B cell (primary cell): ENCODE data around the gene TRERF1. TPM values are rescaled to one million over a fixed set of nuclear protein-coding genes. Genes with fewer than 3 reads are reported as not detected.

Experiments
- ATAC-seq: fragments of 200-7000 bp; cut with Tn5 transposase; one replicate; pipeline ENCODE4 v1.10.0; 2021; ENCODE audit warnings: low read depth, mild to moderate bottlenecking, moderate number of reproducible peaks, moderate library complexity
- CTCF ChIA-PET: fragments of 350-600 bp; sonication (Branson Sonifier 250); formaldehyde crosslinking; loops from one replicate; lab custom pipeline; 2021; ENCODE audit warnings: antibody characterized with exemption, inconsistent platforms; lab: Charles Lee
- POLR2A ChIA-PET: fragments of 350-600 bp; sonication (Branson Sonifier 250); formaldehyde crosslinking; loops from one replicate; lab custom pipeline; 2021; ENCODE audit warnings: antibody characterized with exemption; lab: Charles Lee
- DNase-seq: peaks from one replicate; pipeline ENCODE4 v3.0.0; 2013
- H2AFZ ChIP-seq: 2 replicates; pipeline ENCODE4 v1.6.1; 2012; ENCODE audit warnings: mild to moderate bottlenecking, low read depth, low read length; ENCODE audit not compliant: insufficient read depth, poor library complexity, severe bottlenecking
- H3K27ac ChIP-seq, 2 donors: 1 replicate in 1 of 2; 2 replicates in 1 of 2; pipeline ENCODE4 v1.5.1; 2012 to 2013; ENCODE audit warnings: low read length in 2 of 2, mild to moderate bottlenecking in 2 of 2, moderate library complexity in 1 of 2
- H3K27me3 ChIP-seq, 4 experiments: fragments of 200-600 bp in 1 of 4; sonication (generic) in 1 of 4; replicated peaks in 1 of 4; 1 replicate in 2 of 4; 2 replicates in 2 of 4; pipeline versions ENCODE4 v1.6.1 to v1.7.0; 2013 to 2016; ENCODE audit warnings: low read length in 3 of 4, mild to moderate bottlenecking in 2 of 4, mixed read lengths in 1 of 4, moderate library complexity in 1 of 4; ENCODE audit not compliant: insufficient read depth in 4 of 4, control insufficient read depth in 3 of 4; ENCODE audit errors: control extremely low read depth in 1 of 4
- H3K36me3 ChIP-seq, 2 experiments: replicated peaks in 1 of 2; 1 replicate in 1 of 2; 2 replicates in 1 of 2; pipeline versions ENCODE4 v1.6.1 to v1.7.1; 2013; ENCODE audit warnings: low read length in 1 of 2; ENCODE audit not compliant: insufficient read depth in 2 of 2, control insufficient read depth in 1 of 2; ENCODE audit errors: control extremely low read depth in 1 of 2, extremely low read depth in 1 of 2
- H3K4me1 ChIP-seq, 2 donors: fragments of 200-600 bp in 1 of 2; sonication (generic) in 1 of 2; 1 replicate in 1 of 2; 2 replicates in 1 of 2; pipeline versions ENCODE4 v1.5.1 to v1.6.1; 2013 to 2017; ENCODE audit warnings: low read length in 2 of 2; ENCODE audit not compliant: control insufficient read depth in 2 of 2, insufficient read depth in 2 of 2
- H3K4me2 ChIP-seq: replicated peaks from 2 replicates; pipeline ENCODE3; 2012; ENCODE audit warnings: mild to moderate bottlenecking, low read depth, low read length; ENCODE audit not compliant: poor library complexity, severe bottlenecking
- H3K4me3 ChIP-seq, 5 experiments: fragments of 200-600 bp in 1 of 5; sonication (generic) in 1 of 5; 1 replicate in 3 of 5; 2 replicates in 2 of 5; pipeline versions ENCODE4 v1.5.1 to v1.7.0; 2011 to 2016; ENCODE audit warnings: low read length in 4 of 5, mild to moderate bottlenecking in 4 of 5, low read depth in 2 of 5, control low read depth in 1 of 5, moderate library complexity in 1 of 5; ENCODE audit not compliant: insufficient read depth in 1 of 5; ENCODE audit errors: control extremely low read depth in 1 of 5, extremely low read depth in 1 of 5
- H3K79me2 ChIP-seq: fragments of 200-600 bp; sonication (generic); one replicate; pipeline ENCODE4 v1.6.0; 2016; ENCODE audit warnings: low read length; ENCODE audit not compliant: control insufficient read depth, insufficient read depth
- H3K9ac ChIP-seq: fragments of 200-600 bp; sonication (generic); 2 replicates; pipeline ENCODE4 v1.6.1; 2017; ENCODE audit warnings: mild to moderate bottlenecking, low read length, moderate library complexity
- H3K9me3 ChIP-seq, 3 donors: one replicate each; pipeline versions ENCODE4 v1.6.1 to v1.7.1; 2013; ENCODE audit warnings: low read length in 2 of 3; ENCODE audit not compliant: control insufficient read depth in 2 of 3, insufficient read depth in 1 of 3; ENCODE audit errors: control extremely low read depth in 1 of 3
- H4K20me1 ChIP-seq: 2 replicates; pipeline ENCODE4 v1.6.0; 2012; ENCODE audit warnings: mild to moderate bottlenecking, low read length; ENCODE audit not compliant: insufficient read depth, control insufficient read depth, poor library complexity, severe bottlenecking
- H3K27ac Mint-ChIP-seq: one replicate; pipeline ENCODE4 v1.8.0; 2021; ENCODE audit warnings: mixed read lengths
- H3K27me3 Mint-ChIP-seq: one replicate; pipeline ENCODE4 v1.8.0; 2021; ENCODE audit warnings: mixed read lengths
- H3K4me1 Mint-ChIP-seq: one replicate; pipeline ENCODE4 v1.8.0; 2021; ENCODE audit warnings: mixed read lengths
- H3K4me3 Mint-ChIP-seq: one replicate; pipeline ENCODE4 v1.8.0; 2021; ENCODE audit warnings: mixed read lengths
- H3K9me3 Mint-ChIP-seq: one replicate; pipeline ENCODE4 v1.8.0; 2022; ENCODE audit warnings: mixed read lengths; ENCODE audit not compliant: insufficient read depth
- EZH2 ChIP-seq: IDR thresholded peaks from 2 replicates; pipeline ENCODE4 v1.6.1; 2012; ENCODE audit warnings: borderline replicate concordance, low read depth, mild to moderate bottlenecking, moderate library complexity, low read length; ENCODE audit not compliant: insufficient read depth, poor library complexity, severe bottlenecking
- WGBS: methylation state at CpG from one replicate; pipeline ENCODE4 v1.1.5; 2013; ENCODE audit warnings: missing lambda C conversion rate; ENCODE audit not compliant: insufficient coverage; 5-methylcytosine and 5-hydroxymethylcytosine counted together
- intact Hi-C: fragments of 100-400 bp; cut with micrococcal nuclease; formaldehyde crosslinking; loops from one replicate; pipeline ENCODE4 v1.10.0; 2022
- polyA plus RNA-seq: library from polyadenylated mRNA; depleted of rRNA; stranded (reverse); fragments of >200 nt; gene quantifications from 2 replicates; pipeline ENCODE4 v1.2.3, GENCODE V29; 2012
- total RNA-seq, 2 donors: library from RNA; stranded (reverse); fragments of 120-200 nt in 1 of 2; gene quantifications; 1 replicate in 1 of 2; 2 replicates in 1 of 2; pipeline versions ENCODE4 v1.2.3 to v1.2.4, GENCODE V29; 2013 to 2022
- TF ChIP-seq, protein P1 (sequence below): fragments of 200-600 bp; IDR thresholded peaks from one replicate; pipeline ENCODE4 v1.8.0; 2022; ENCODE audit warnings: antibody characterized with exemption, mild to moderate bottlenecking

Gene TRERF1
- total and polyA plus RNA-seq, 2 donors (not counting 1 experiment from before 2014, with no cell fraction given): 3.5 to 6.7 TPM

DNA sequence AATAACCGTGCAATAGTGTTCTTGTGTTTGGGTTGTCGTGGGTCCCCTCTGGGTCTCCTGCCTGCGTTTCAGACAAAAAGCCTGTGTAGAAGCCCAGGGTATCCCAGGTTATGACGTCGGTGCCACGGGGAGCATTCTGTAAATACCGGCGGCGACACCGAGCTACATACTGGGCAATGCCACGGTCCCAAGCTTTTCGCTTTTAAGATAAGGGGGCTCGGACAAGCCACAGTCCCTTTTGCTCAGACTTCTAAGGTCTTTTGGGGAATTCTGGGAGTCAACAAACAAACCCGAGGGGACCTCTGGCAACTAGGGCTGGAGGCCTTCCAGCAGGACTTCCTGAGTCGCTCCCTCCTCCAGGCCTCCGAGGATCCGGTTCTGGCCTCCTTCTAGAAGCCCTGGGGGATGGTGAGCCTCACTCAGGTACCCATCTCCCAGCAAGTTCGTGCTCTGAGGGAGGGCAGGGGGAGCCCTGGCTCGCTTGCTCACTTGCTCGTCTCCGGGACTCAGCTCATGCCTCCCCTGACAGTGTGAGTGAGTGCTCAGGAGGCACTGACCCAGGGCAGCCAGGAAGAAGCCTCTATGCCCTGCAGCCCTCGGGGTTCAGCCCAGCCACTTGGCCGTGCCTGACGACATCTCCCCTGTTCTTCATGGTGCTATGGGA is 171.6 kb downstream of the TRERF1 start:
- Mint-ChIP-seq H3K9me3 (peaks cover 3% of the 10 kb centered on the region), H3K4me3 (no peak overlapping the region)
- no peak overlapping the region for H3K27ac ChIP-seq

More for the DNA sequence above, 171.6 kb downstream of the TRERF1 start:
- Mint-ChIP-seq H3K4me1 (peaks cover 6% of the 10 kb centered on the region), H3K27me3 (no peaks in the 10 kb centered on the region), H3K27ac (no peak overlapping the region)
- intact Hi-C loops: no loop called here
- no peaks in the 10 kb centered on the region for H3K36me3 ChIP-seq
- 97% methylated on average over 23 of the region's 24 CpGs for WGBS
- H3K79me2 ChIP-seq: no peaks in the 10 kb centered on the region
- H2AFZ ChIP-seq: no peak overlapping the region
- no peaks in the 10 kb centered on the region for H3K9me3 ChIP-seq
- no peak for ATAC-seq
- H3K27me3 ChIP-seq: peaks cover 0 to 3% (median 0%) of the 10 kb centered on the region in 4 experiments
- H3K4me3 ChIP-seq: no peak overlapping the region
- ChIA-PET CTCF (interaction anchor here (1.5 kb wide), 1 partner anchor 267 kb away, joined by 3 read pairs; no protein-coding TSS in a partner anchor), POLR2A (no interaction called here)
- no peak for DNase-seq
- H3K4me1 ChIP-seq: peaks cover 0 to 16% of the 10 kb centered on the region in 2 donors
- no peaks in the 10 kb centered on the region for H4K20me1 ChIP-seq
- TF ChIP-seq EZH2: no peak
- TF ChIP-seq, protein P1, sequence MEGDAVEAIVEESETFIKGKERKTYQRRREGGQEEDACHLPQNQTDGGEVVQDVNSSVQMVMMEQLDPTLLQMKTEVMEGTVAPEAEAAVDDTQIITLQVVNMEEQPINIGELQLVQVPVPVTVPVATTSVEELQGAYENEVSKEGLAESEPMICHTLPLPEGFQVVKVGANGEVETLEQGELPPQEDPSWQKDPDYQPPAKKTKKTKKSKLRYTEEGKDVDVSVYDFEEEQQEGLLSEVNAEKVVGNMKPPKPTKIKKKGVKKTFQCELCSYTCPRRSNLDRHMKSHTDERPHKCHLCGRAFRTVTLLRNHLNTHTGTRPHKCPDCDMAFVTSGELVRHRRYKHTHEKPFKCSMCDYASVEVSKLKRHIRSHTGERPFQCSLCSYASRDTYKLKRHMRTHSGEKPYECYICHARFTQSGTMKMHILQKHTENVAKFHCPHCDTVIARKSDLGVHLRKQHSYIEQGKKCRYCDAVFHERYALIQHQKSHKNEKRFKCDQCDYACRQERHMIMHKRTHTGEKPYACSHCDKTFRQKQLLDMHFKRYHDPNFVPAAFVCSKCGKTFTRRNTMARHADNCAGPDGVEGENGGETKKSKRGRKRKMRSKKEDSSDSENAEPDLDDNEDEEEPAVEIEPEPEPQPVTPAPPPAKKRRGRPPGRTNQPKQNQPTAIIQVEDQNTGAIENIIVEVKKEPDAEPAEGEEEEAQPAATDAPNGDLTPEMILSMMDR: no peak
- H3K9ac ChIP-seq: no peak overlapping the region
- no peak overlapping the region for H3K4me2 ChIP-seq
